ENCODE results near the gene STAT1.

DNA sequence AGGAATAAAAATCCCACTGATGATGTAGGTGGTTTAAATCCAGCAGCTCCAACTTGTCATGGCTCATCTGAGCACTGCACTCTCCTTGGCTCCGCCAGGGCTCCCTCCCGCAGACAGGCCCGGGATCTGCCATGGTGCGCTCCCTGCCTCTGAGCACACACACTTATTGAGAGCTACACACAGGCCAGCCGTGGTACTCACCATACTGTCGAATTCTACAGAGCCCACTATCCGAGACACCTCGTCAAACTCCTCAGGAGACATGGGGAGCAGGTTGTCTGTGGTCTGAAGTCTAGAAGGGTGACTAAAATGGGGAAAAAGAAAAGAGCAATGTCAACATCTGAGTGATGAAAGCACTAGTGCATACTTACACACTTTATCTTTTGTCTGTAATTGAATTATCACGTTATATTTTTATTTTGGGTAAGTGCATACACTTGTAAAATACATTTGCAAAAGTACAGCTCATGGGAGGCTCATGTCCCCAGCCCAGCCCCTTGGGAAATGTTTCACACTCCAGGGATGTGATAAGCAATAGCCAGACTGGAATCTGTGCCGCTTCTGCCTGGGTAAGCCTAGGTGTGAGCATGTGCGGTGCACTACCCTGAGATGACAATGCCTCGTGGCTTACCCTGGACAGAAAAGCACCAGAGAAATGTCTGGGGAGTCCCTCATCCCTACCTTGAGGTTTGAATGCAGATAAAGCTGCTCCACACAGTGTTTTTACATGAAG lies 39.2 kb downstream of the STAT1 start:
- TF ChIP-seq, protein P1, sequence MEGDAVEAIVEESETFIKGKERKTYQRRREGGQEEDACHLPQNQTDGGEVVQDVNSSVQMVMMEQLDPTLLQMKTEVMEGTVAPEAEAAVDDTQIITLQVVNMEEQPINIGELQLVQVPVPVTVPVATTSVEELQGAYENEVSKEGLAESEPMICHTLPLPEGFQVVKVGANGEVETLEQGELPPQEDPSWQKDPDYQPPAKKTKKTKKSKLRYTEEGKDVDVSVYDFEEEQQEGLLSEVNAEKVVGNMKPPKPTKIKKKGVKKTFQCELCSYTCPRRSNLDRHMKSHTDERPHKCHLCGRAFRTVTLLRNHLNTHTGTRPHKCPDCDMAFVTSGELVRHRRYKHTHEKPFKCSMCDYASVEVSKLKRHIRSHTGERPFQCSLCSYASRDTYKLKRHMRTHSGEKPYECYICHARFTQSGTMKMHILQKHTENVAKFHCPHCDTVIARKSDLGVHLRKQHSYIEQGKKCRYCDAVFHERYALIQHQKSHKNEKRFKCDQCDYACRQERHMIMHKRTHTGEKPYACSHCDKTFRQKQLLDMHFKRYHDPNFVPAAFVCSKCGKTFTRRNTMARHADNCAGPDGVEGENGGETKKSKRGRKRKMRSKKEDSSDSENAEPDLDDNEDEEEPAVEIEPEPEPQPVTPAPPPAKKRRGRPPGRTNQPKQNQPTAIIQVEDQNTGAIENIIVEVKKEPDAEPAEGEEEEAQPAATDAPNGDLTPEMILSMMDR (IDR thresholded peaks at IDR 0.05): no peak
- TF ChIP-seq POLR2A (IDR thresholded peaks at IDR 0.05): no peak

Measured in vagina (tissue), 2 donors.